ENCODE measurements around the gene GALNT1. TPM values are rescaled to one million over a fixed set of nuclear protein-coding genes. Genes with fewer than 3 reads are reported as not detected.

GALNT1 gene
- total and polyA plus RNA-seq, 2 donors = 24.6 to 44.8 TPM

DNA sequence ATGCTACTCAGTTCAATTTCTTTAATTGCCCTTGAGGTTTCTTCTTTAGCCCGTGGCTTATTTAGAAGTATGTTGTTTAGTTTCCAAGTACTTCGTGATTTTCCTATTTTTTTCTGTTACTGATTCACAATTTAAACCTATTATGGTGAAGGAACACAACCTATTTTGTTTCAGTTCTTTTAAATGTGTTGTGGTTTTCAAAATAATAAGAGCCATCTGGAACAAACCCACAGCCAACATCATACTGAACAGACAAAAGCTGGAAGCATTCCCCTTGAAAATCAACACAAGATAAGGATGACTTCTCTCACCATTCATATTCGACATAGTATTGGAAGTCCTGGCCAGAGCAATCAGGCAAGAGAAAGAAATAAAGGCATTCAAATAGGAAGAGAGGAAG lies 155.2 kb downstream of the GALNT1 start:
- H3K4me1 ChIP-seq (ENCODE audit: control insufficient read depth in 2 of 2, insufficient read depth in 2 of 2, low read length in 2 of 2) = no peaks in the 10 kb centered on the region
- no peaks in the 10 kb centered on the region for H3K36me3 ChIP-seq (ENCODE audit: control insufficient read depth in 2 of 2, insufficient read depth in 2 of 2, low read length in 1 of 2)
- H3K9me3 ChIP-seq (ENCODE audit: control insufficient read depth in 2 of 2, insufficient read depth in 1 of 2, low read length in 1 of 2) = no peaks in the 10 kb centered on the region
- DNase-seq (ENCODE audit: low read depth in 6 of 9, low spot score in 9 of 9) = no peak
- H3K4me3 ChIP-seq (ENCODE audit: low read length in 2 of 2) = no peak overlapping the region
- H3K27me3 ChIP-seq (ENCODE audit: control insufficient read depth in 2 of 2, insufficient read depth in 1 of 2, low read length in 1 of 2) = no peaks in the 10 kb centered on the region
- H3K27ac ChIP-seq (ENCODE audit: low read depth in 1 of 2, low read length in 1 of 2) = no peak overlapping the region
- WGBS = 88% methylated on average over 3 of the region's 3 CpGs

DNA sequence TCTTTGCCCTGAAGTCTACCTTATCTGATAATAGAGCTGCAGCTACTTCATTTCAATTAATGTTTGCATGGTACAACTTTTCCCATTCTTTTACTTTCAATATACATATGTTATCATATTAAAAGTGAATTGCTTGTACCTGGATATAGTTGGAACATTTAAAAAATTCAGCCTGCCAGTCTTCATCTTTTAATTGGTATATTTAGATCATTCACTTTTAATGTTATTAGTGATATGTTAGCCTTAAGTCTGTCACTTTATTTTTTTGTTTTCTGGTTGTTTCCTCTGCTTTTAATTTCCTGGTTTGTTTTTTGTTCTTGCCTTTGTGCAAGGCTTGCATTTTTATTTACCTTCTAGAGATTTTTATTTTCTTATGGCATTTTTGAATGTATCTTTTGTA lies 158.2 kb downstream of the GALNT1 start:
- Histone ChIP-seq H3K9me3 (ENCODE audit: control insufficient read depth in 2 of 2, insufficient read depth in 1 of 2, low read length in 1 of 2) (no peaks in the 10 kb centered on the region), H3K36me3 (ENCODE audit: control insufficient read depth in 2 of 2, insufficient read depth in 2 of 2, low read length in 1 of 2) (no peaks in the 10 kb centered on the region), H3K4me3 (ENCODE audit: low read length in 2 of 2) (no peak overlapping the region), H3K4me1 (ENCODE audit: control insufficient read depth in 2 of 2, insufficient read depth in 2 of 2, low read length in 2 of 2) (no peaks in the 10 kb centered on the region), H3K27me3 (ENCODE audit: control insufficient read depth in 2 of 2, insufficient read depth in 1 of 2, low read length in 1 of 2) (no peaks in the 10 kb centered on the region), H3K27ac (ENCODE audit: low read depth in 1 of 2, low read length in 1 of 2) (no peak overlapping the region)
- no peak for DNase-seq (ENCODE audit: low read depth in 6 of 9, low spot score in 9 of 9)

DNA sequence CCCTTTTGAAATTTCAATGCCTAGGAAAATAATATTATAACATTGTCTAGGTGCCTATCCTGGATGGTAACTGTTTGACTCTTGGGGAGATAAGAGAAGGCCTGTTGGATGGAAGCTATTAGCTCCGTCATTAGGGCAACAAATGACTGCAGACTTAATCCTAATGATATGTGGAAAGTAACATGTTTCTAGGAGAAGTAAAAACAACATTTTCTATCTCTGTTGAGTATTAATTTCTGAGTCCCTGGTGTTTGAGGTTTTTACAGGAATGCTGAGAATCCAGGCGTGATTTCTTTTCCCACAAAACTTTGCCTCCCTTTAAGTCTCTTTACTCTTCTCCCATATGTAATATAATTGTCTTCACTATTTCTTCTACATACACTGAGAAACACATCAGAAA lies 159.1 kb downstream of the GALNT1 start:
- H3K4me3 ChIP-seq (ENCODE audit: low read length in 2 of 2) = no peak overlapping the region
- H3K27ac ChIP-seq (ENCODE audit: low read depth in 1 of 2, low read length in 1 of 2) = no peak overlapping the region
- H3K36me3 ChIP-seq (ENCODE audit: control insufficient read depth in 2 of 2, insufficient read depth in 2 of 2, low read length in 1 of 2) = no peaks in the 10 kb centered on the region
- H3K27me3 ChIP-seq (ENCODE audit: control insufficient read depth in 2 of 2, insufficient read depth in 1 of 2, low read length in 1 of 2) = no peaks in the 10 kb centered on the region
- 96% methylated on average over 2 of the region's 2 CpGs for whole genome bisulfite sequencing
- no peaks in the 10 kb centered on the region for H3K4me1 ChIP-seq (ENCODE audit: control insufficient read depth in 2 of 2, insufficient read depth in 2 of 2, low read length in 2 of 2)
- no peaks in the 10 kb centered on the region for H3K9me3 ChIP-seq (ENCODE audit: control insufficient read depth in 2 of 2, insufficient read depth in 1 of 2, low read length in 1 of 2)
- DNase-seq (ENCODE audit: low read depth in 6 of 9, low spot score in 9 of 9) = no peak

DNA sequence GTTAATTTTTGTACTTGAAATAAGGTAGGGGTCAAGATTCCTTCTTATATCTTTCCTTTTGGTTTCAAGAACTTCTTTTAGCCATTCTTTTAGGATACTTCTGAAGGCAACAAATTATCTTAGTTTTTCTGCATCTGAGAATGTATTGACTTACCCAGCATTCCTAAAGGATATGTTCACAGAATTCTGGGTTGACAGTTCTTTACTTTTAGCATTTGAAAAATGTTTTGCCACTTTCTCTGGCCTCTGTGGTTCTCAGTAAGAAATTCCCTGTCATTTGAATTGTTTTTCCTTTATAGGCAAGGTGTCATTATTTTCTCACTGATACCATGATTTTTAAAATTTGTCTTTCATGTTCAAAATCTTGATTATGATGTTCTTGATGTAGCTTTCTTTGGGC lies 162.4 kb downstream of the GALNT1 start:
- H3K9me3 ChIP-seq (ENCODE audit: control insufficient read depth in 2 of 2, insufficient read depth in 1 of 2, low read length in 1 of 2) = no peaks in the 10 kb centered on the region
- H3K27me3 ChIP-seq (ENCODE audit: control insufficient read depth in 2 of 2, insufficient read depth in 1 of 2, low read length in 1 of 2) = no peaks in the 10 kb centered on the region
- no peaks in the 10 kb centered on the region for H3K4me1 ChIP-seq (ENCODE audit: control insufficient read depth in 2 of 2, insufficient read depth in 2 of 2, low read length in 2 of 2)
- no peak overlapping the region for H3K4me3 ChIP-seq (ENCODE audit: low read length in 2 of 2)
- H3K36me3 ChIP-seq (ENCODE audit: control insufficient read depth in 2 of 2, insufficient read depth in 2 of 2, low read length in 1 of 2) = no peaks in the 10 kb centered on the region
- DNase-seq (ENCODE audit: low read depth in 6 of 9, low spot score in 9 of 9) = no peak
- H3K27ac ChIP-seq (ENCODE audit: low read depth in 1 of 2, low read length in 1 of 2) = no peak overlapping the region

DNA sequence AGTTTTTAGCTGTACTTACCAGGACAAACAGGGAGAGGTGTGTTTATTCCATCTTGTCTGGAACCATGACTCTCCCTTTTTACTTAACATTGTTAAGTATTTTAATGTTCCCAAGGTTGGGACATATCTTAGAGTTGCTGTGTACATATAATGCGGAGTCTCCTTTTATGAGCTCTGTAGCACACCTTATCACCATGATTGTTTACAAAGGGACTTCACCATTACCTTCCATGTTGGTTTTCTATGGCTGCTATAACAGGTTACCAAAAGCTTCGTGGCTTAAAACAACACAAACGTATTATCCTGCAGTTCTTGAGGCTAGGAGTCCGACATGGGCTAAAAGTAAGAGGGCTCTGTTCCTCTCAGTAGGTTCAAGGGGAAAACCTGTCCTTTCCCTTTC lies 164.3 kb downstream of the GALNT1 start:
- WGBS = 96% methylated on average over 4 of the region's 4 CpGs

DNA sequence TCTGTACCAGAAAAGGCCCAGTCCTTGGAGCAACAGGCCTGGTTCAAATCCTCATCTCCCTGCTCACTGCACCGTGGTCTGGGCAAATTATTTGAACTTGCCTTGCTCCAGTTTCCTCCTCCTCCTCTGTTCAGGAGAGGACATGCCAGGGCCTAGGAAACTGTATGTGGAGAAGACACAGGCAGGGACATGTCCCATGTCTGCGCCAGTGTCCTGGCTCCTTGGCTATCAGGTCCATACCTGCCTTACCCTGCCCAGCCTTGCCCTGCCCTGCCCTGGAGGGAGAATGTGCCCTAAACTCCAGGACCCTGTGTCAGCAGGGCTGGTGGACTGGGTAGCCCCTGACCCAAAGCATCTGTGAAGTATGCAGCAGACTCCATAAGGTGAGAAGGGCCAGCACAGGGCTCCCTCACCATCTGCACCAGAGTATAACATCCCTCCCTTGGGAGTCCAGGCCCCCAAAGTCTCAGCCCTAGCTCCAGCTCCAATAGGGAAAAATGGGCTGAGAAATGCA lies 165.3 kb downstream of the GALNT1 start:
- 97% methylated on average over 2 of the region's 2 CpGs for WGBS
- no peak for DNase-seq (ENCODE audit: low read depth in 6 of 9, low spot score in 9 of 9)
- H3K9me3 ChIP-seq (ENCODE audit: control insufficient read depth in 2 of 2, insufficient read depth in 1 of 2, low read length in 1 of 2) = no peaks in the 10 kb centered on the region

More for the DNA sequence above, 164.3 kb downstream of the GALNT1 start:
- Histone ChIP-seq H3K9me3 (ENCODE audit: control insufficient read depth in 2 of 2, insufficient read depth in 1 of 2, low read length in 1 of 2) (no peaks in the 10 kb centered on the region), H3K4me1 (ENCODE audit: control insufficient read depth in 2 of 2, insufficient read depth in 2 of 2, low read length in 2 of 2) (no peaks in the 10 kb centered on the region), H3K27ac (ENCODE audit: low read depth in 1 of 2, low read length in 1 of 2) (no peak overlapping the region), H3K27me3 (ENCODE audit: control insufficient read depth in 2 of 2, insufficient read depth in 1 of 2, low read length in 1 of 2) (no peaks in the 10 kb centered on the region), H3K36me3 (ENCODE audit: control insufficient read depth in 2 of 2, insufficient read depth in 2 of 2, low read length in 1 of 2) (no peaks in the 10 kb centered on the region), H3K4me3 (ENCODE audit: low read length in 2 of 2) (no peak overlapping the region)
- no peak for DNase-seq (ENCODE audit: low read depth in 6 of 9, low spot score in 9 of 9)

DNA sequence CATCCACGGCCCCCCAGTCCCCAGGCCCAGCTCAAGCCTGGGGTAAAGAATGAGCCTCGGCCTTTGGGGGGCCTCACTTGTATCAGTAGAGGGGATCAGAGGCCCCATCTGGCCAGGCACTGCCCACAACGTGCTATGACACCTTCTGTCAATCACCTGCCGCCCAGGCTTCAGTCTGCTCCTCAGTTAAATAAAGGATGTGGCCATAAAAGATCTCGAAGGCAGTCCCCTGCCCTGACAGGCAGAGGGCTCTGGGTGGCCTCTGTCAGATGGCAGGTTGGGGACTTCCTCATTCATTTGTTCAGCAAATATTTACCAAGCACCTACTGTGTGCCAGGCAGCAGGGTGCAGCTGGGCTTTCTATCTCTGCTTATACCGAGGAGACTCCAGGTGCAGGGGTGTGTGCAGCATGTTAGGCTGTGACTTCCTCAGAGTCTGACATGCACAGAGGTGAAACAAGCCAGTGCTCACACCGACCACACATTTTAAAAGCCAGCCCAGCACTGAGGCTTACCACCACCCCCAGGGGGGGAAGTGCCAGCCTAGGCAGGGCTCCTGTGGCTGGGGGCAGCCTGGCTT lies 166.4 kb downstream of the GALNT1 start:
- peaks cover 0 to 2% of the 10 kb centered on the region in 2 donors for H3K27me3 ChIP-seq (ENCODE audit: control insufficient read depth in 2 of 2, insufficient read depth in 1 of 2, low read length in 1 of 2)
- DNase-seq (ENCODE audit: low read depth in 6 of 9, low spot score in 9 of 9) = no peak
- H3K4me1 ChIP-seq (ENCODE audit: control insufficient read depth in 2 of 2, insufficient read depth in 2 of 2, low read length in 2 of 2) = no peaks in the 10 kb centered on the region
- 74% methylated on average over 7 of the region's 7 CpGs for WGBS
- no peaks in the 10 kb centered on the region for H3K9me3 ChIP-seq (ENCODE audit: control insufficient read depth in 2 of 2, insufficient read depth in 1 of 2, low read length in 1 of 2)
- H3K4me3 ChIP-seq (ENCODE audit: low read length in 2 of 2) = no peak overlapping the region
- no peak overlapping the region for H3K27ac ChIP-seq (ENCODE audit: low read depth in 1 of 2, low read length in 1 of 2)
- no peaks in the 10 kb centered on the region for H3K36me3 ChIP-seq (ENCODE audit: control insufficient read depth in 2 of 2, insufficient read depth in 2 of 2, low read length in 1 of 2)

More for the DNA sequence above, 165.3 kb downstream of the GALNT1 start:
- no peaks in the 10 kb centered on the region for H3K36me3 ChIP-seq (ENCODE audit: control insufficient read depth in 2 of 2, insufficient read depth in 2 of 2, low read length in 1 of 2)
- no peak overlapping the region for H3K4me3 ChIP-seq (ENCODE audit: low read length in 2 of 2)
- H3K27ac ChIP-seq (ENCODE audit: low read depth in 1 of 2, low read length in 1 of 2) = no peak overlapping the region
- no peaks in the 10 kb centered on the region for H3K27me3 ChIP-seq (ENCODE audit: control insufficient read depth in 2 of 2, insufficient read depth in 1 of 2, low read length in 1 of 2)
- no peaks in the 10 kb centered on the region for H3K4me1 ChIP-seq (ENCODE audit: control insufficient read depth in 2 of 2, insufficient read depth in 2 of 2, low read length in 2 of 2)

DNA sequence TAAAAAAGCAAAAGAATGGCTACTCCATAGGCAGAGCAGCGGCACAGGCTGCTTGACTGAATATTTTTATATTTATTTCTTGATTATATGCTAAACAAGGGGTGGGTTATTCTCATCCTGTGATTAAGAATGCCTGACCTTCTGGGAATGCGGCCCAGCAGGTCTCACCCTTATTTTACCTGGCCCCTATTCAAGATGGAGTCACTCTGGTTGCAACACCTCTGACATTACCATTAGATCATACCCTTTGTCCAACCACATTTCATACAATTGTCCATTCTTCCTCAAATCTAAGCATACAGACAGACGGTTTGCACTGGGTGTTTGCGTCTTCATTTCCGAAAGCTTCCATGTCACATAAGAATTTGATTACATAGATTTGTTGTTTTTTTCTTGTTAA lies 168.2 kb downstream of the GALNT1 start:
- no peaks in the 10 kb centered on the region for H3K9me3 ChIP-seq (ENCODE audit: control insufficient read depth in 2 of 2, insufficient read depth in 1 of 2, low read length in 1 of 2)
- H3K27ac ChIP-seq (ENCODE audit: low read depth in 1 of 2, low read length in 1 of 2) = no peak overlapping the region
- no peak overlapping the region for H3K4me3 ChIP-seq (ENCODE audit: low read length in 2 of 2)
- H3K27me3 ChIP-seq (ENCODE audit: control insufficient read depth in 2 of 2, insufficient read depth in 1 of 2, low read length in 1 of 2) = peaks cover 0 to 2% of the 10 kb centered on the region in 2 donors
- no peak for DNase-seq (ENCODE audit: low read depth in 6 of 9, low spot score in 9 of 9)
- H3K4me1 ChIP-seq (ENCODE audit: control insufficient read depth in 2 of 2, insufficient read depth in 2 of 2, low read length in 2 of 2) = no peaks in the 10 kb centered on the region
- no peaks in the 10 kb centered on the region for H3K36me3 ChIP-seq (ENCODE audit: control insufficient read depth in 2 of 2, insufficient read depth in 2 of 2, low read length in 1 of 2)
- 98% methylated on average over 5 of the region's 5 CpGs for WGBS

DNA sequence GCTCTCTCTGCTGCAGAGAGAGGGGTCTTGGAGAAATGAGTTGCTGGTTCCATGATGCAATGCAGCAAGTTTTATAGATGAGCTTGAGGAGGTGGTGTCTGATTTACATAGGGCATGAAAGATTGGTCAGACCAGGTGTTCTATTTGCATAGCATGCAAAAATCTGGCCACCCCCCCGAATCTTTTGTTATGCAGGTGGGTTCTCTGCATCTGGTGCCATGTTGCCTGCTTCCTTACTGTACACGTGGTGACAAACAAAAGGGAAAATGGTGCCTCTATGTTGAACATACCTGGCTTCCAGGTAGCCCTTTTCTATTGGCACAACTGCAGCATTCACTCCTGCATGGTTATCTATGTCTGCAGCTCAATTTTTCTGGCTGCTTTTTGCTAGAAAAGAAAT lies 169.4 kb downstream of the GALNT1 start:
- no peak overlapping the region for H3K4me3 ChIP-seq (ENCODE audit: low read length in 2 of 2)
- no peaks in the 10 kb centered on the region for H3K9me3 ChIP-seq (ENCODE audit: control insufficient read depth in 2 of 2, insufficient read depth in 1 of 2, low read length in 1 of 2)
- H3K36me3 ChIP-seq (ENCODE audit: control insufficient read depth in 2 of 2, insufficient read depth in 2 of 2, low read length in 1 of 2) = no peaks in the 10 kb centered on the region
- H3K4me1 ChIP-seq (ENCODE audit: control insufficient read depth in 2 of 2, insufficient read depth in 2 of 2, low read length in 2 of 2) = no peaks in the 10 kb centered on the region
- WGBS = 76% methylated on average over 2 of the region's 2 CpGs
- no peak for DNase-seq (ENCODE audit: low read depth in 6 of 9, low spot score in 9 of 9)
- peaks cover 0 to 2% of the 10 kb centered on the region in 2 donors for H3K27me3 ChIP-seq (ENCODE audit: control insufficient read depth in 2 of 2, insufficient read depth in 1 of 2, low read length in 1 of 2)
- H3K27ac ChIP-seq (ENCODE audit: low read depth in 1 of 2, low read length in 1 of 2) = no peak overlapping the region
